AG09309 (cell line): Measurements from ENCODE around the gene SLC24A3.

Experiments used
- DNase-seq: peaks from one replicate; pipeline ENCODE4 v3.0.0-alpha.2; 2010; ENCODE audit warnings: low read depth
- H3K4me3 ChIP-seq: 2 replicates; pipeline ENCODE4 v1.5.1; 2011; ENCODE audit warnings: mild to moderate bottlenecking, low read depth, low read length, moderate library complexity; ENCODE audit not compliant: control insufficient read depth
- CTCF ChIP-seq: IDR thresholded peaks from 2 replicates; pipeline ENCODE4 v1.5.1; 2011; ENCODE audit warnings: mild to moderate bottlenecking, low read depth, low read length, inconsistent platforms; ENCODE audit not compliant: insufficient read depth, control insufficient read depth; ENCODE audit errors: missing control alignments

SLC24A3 gene

GRCh38 chr20:19304886-19305415 lies 92.5 kb downstream of the SLC24A3 start:
- TF ChIP-seq CTCF: no peak
- no peak for DNase-seq
- H3K4me3 ChIP-seq: no peak overlapping the region

GRCh38 chr20:19308146-19308545 lies 95.7 kb downstream of the SLC24A3 start:
- no peak for TF ChIP-seq CTCF
- DNase-seq: no peak

GRCh38 chr20:19310541-19310940 lies 98.1 kb downstream of the SLC24A3 start:
- no peak for DNase-seq
- no peak overlapping the region for H3K4me3 ChIP-seq
- TF ChIP-seq CTCF: no peak

More at GRCh38 chr20:19308146-19308545, 95.7 kb downstream of the SLC24A3 start:
- H3K4me3 ChIP-seq: no peak overlapping the region

- no peak for TF ChIP-seq CTCF
- no peak for DNase-seq
- H3K4me3 ChIP-seq: no peak overlapping the region
Observed at GRCh38 chr20:19313342-19314069, 101.1 kb downstream of the SLC24A3 start.

- no peak for TF ChIP-seq CTCF
- DNase-seq: no peak
- no peak overlapping the region for H3K4me3 ChIP-seq
Observed at GRCh38 chr20:19314621-19315020, 102.2 kb downstream of the SLC24A3 start.

- no peak for TF ChIP-seq CTCF
- no peak for DNase-seq
- H3K4me3 ChIP-seq: no peak overlapping the region
Observed at GRCh38 chr20:19317237-19318069, 105.0 kb downstream of the SLC24A3 start.
